Stimulated activated CD8-positive, alpha-beta memory T cell treated with anti-CD3 and anti-CD28 coated beads, Interleukin-7, amount 100 ng/mL, for 1 hour (primary cell): ENCODE data around the gene UNC50.
"Not testable (repeated sequence)": the region's sequence is repeated elsewhere in the genome, so short reads cannot be mapped to it uniquely, and the experiment has no call there.

Source experiments
- DNase-seq, 2 donors: peaks; one replicate each; pipeline ENCODE4 v3.0.0-alpha.2; 2020; ENCODE audit warnings: low read depth in 2 of 2

Gene UNC50

DNA sequence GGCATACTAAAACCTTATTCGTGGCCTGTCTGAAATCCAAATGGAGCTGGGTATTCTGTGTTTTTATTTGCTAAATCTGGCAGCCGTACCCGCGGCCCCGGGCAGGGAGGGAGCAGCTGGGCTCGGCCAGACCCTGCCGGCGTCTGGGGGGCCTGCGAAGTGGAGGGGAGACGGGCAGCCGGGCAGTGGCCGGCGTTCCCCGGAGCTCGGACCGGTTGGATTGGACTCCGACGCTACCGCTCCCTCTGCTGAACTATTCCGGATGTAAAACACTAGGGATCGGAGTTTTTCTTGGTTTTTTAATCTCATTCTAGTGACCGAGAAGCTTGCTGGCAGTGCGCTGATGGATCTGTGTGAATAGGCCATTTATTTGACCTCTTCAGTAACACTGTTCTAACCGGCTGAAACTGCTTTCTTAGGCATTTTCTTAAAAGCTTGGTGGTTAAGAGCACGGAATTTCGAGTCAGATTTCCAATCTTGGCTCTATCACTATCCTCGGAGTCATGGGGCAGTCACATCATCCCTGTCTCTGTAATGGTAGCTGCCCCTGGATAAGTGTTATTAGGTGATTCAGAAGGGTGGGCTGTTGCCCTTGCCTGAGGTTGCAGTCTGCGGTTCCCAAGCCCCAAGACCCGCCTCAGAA, 694 bp downstream of the UNC50 start:
- no peak for DNase-seq

DNA sequence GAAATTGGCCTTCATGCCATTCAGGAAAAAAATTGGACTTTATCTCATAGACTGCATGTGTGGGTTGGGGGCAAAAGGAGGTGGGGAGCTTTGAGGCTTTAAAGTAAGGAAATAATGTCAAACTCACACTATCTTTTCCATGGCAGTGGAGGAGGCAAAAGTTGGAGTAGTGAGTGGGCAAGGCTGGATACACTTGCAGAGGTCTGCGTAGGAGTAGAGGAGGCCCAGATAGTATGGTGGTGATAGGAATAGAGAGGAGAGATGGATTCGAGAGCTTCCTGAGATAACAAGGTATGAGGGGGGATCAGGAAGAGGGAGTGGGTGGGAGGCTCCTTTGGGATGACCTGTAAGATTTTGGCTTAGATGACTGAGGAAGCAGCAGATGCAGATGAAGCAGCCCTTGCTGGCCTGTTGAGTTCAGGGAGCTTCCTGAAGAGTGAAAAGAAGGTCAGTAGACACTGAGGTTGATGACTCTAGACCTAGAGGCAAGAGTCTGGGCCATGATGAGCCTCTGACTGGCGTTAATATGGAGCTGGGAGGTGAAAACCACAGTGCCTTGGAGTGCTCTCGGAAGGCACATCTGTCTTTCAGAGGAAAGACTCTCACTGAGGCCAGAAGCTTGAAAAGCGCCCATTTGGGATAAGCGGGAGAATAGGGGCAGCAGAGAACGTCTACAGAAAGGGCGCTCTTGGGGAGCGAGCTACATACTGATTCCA, 5.8 kb downstream of the UNC50 start:
- no peak for DNase-seq

DNA sequence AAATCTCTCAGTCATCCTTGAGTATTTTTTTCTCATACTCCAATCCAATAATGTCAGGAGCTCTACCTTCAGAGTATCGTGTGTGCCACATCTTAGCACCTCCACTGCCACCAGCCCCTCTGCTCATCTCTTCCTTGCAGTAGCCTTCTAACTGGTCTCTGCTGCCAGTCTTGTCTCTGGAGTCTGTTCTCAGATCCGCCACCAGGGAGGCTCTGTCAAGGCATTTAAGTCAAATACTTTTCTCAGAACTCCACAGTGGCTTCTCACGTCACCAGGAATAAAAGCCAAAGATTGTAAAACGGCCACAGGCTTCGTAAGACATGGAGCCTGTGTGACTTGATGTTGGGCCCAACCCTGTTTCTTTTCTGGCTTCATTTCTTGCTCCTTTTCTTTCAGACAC, 7.1 kb downstream of the UNC50 start:
- no peak for DNase-seq

DNA sequence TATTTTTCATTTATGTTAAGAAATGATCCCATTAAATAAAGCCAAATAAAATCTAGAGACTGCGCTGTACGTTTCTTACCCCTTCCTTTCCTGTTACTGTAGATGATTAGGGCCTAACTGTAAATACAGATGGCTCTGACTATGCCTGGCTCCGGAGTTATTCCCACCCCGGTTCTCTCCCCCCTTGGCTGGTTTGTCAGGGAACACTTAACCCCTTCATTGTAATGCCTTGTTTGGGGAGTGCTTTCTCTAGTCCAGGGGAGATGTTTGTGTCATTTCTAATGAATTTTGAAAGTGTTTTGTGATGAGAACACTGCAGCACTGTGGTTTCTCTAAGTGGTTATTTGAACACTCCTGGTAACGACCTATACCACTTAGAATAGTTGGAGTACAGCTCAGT, 8.8 kb downstream of the UNC50 start:
- DNase-seq, result no peak

DNA sequence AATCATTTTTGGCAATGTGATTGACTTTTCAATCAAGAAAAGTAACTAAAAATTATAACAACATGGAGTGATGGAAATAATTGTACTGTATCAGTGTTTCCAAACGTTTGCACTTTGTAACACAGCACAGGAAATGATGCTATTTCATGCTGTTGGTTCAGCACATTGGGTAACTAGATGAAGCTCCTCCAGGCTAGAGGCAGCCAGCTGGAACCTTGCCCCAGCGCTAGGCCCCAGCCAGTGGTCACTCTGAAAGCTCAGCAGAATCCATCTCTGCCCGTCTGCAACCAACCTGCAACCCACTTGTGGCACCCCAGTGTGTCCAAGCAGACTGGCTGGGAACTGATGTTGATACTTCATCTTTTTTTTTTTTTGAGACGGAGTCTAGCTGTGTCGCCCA, 15.3 kb downstream of the UNC50 start:
- no peak for DNase-seq

DNA sequence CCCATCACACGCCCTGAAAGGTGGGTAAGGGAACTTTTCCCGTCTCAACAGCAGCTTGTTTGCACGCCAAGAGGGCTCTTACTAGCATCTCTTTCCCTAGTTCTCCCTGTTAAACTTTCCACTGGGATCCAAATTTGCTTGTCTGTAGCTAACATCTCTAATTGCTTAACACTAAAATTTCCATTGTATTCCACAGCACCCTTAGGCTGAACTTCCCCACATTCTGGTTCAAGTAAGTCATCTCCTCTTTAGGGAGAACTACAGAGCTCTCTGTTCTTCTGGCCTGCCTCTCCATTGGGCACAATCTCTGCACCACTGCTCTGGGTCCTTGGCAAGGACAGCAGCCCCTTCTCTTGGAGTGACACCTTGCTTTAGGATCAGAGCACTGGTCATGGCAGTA, 24.0 kb downstream of the UNC50 start:
- DNase-seq, result no peak

DNA sequence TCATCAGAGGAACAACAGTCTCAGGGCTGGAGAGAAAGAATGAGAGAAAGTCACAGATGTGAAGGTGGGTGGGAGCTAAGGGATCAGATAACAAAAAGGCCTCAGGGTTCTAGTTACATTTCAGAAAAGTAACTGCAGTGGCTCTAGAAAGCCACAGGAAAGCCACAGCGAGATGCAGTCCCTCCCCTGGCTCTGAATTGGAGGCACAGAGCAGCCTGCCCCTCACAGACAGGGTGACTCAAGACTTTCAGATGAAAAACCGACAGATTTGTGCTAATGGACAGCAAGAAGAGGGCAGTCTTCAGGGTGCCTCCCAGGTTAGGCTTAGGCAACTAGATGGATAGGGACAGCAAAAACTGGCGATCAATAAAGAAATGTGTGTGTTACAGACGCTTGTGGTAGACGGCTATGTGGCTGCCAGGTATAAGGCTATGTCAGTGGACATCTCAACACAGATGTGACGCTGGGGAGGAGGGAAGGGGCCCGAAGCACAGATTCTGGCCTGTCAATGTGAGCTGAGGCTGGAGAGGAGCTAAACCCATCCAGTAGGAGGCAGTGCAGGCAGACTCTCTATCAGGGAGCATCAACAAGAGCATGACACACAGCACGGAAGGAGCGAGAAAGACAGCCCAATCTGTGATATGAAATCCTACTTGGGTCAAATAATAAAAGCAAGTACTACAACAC, 26.2 kb downstream of the UNC50 start:
- DNase-seq, result no peak

DNA sequence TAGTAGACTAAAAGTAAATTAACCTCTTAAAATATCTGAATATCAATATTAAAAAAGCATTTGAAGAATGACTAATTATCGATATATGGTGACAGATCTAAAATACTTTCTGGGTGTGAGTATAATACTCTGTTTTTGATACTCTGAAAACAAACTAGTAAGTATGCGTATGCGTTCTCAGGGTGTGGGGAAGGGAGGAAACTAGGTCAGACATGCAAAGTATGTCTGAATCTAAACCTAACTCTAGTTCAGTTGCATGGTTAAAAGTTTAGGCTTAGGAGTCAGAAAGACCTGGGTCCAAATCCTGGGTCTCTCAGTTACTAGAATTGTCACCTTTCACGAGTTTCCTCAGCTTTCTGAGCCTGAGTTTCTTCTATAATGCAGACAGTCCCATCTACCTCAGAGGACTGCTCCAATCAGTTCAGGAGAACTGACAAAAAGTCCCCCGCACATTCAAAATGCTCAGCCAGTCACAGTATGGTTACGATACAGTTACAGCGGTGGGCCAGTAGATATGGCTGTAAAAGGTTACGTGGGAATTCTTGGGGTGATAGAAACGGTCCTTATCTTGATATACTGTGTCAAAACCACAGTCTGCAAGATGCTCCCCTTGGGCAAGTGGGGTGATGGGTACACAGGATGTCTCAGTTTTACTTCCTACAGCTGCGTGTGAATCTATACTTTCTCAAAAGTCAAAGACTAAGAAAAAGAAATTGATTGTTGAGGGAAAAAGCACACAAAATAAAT, 29.2 kb downstream of the UNC50 start:
- DNase-seq, result no peak

DNA sequence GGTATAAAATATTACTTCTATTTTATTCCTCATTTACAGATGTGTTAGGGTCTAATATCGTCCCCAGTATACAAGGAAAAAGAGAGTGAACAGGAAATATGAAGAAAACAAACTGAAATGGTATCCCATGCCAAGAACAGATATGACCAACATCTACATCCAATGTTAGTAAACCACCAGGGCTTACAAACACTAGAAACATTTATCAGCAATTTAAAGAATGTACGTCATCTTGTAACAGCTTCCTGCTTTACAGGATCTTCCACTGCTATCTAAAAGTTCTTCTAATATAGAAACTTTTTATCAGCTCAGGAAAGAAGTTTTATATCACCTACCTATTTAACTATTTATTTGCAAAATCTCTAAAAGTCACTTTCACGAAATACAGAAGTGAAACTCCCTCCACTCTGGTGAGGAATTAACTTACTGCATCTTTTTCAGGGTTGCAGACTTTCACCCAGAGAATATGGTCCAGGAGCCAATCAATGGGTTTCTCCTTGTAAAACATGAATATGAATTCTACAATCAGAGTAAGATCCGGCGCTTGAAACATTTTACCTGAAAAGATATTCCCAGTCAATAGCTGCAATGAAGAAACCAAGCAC, 35.2 kb downstream of the UNC50 start:
- no peak for DNase-seq

DNA sequence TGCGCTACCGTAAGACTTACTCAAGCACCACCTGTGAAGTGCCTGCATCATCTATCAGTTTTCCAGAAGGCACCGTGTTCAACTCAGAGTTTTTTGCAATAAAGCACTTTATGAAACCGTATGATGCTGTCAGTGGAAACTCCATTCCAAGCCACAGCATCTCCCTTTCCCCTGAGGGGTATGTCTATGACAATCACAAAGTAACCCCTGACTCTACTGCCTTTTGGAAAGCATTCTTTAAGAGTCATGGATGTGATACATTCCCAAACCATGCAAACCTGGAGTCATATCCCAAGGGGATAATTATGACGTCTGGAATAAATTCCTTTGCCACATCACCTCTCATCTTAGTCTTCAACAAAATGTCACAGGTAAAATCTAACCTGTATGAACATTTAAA, 39.2 kb downstream of the UNC50 start:
- DNase-seq, result no peak

DNA sequence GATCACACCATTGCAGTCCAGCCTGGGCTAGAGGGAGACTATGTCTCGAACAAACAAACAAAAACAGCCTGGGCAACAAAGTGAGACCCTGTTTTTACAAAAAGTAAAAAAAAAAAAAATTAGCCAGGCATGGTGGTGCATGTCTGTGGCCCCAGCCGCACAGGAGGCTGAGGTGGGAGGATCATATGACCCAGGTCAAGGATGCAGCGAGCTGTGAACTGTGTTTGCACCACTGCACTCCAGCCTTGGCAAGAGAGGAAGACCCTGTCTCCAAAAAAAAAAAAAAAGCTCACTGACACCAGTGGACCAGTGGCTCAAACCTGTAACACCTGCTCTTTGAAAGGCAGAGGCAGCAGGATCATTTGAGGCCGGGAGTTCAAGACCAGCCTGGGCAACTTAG, 40.1 kb downstream of the UNC50 start:
- no peak for DNase-seq

DNA sequence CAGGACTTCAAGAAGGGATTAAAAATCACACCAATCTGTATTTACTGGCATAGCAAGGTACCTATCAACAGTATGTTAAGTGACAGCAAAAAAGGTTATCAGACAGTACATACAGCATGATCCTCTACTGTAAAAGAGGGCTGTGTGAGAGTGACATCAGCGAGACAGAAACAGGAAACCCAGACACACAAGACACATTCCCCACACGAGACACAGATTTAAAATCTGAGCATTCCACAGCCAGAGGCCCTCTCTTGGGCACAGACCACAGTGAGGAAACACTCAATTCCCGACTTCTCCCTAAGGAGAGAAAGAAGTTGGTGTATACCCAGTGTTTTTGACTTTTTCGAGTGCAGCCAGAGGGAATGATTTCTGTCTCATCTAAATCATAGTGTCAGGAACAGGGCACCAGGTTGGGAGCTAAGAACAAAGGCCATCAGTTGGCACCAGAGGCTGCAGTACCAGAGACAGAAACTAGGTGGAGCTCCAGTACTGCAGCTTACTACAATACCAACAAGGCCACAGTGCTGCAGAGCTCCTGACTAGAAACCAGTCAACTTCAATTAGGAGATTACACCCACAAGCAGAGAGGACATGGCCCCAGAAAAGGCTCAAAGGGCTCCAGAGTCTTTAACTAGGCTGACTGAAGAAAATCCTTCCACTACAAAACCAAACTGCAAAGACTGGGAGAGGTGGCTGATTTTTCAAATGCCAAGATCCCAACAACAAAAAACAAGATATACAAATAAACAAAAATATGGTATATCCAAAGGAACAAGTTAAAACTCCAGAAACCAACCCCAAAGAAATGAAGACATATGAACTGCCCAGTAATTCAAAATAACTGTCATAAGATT, 41.0 kb downstream of the UNC50 start:
- peak; percentile 57 to 78 for DNase-seq

DNA sequence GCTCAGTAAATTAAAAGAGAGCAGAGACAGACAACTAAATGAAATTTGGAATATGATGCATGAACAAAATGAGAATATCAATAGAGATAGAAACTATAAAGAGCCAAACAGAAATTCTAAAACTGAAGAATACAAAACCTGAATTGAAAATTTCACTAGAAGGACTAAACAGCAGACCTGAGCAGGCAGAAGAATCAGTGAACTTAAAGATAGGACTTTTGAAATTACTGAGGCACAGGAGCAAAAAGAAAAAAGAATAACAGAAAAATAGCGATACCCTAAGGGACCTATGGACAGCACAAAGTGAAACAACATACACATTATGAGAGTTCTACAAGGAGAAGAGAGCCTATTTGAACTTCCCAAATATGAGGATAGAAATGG, 41.6 kb downstream of the UNC50 start:
- DNase-seq, result no peak

DNA sequence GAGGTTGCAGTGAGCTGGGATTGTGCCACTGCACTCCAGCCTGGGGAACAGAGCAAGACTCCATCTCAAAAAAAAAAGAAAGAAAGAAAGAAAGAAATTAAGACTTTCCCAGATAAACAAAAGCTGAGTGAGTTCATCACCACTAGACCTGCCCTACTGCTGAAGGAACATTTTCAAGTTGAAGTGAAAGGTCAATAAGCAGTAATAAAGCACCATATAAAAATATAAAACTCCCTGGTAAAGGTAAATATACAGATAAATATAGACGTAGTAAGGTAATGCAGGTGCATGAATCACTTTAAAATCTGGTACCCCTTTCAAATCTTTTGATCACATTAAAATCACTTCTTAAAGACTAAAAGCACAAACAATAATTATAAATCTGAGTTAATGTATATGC, 42.6 kb downstream of the UNC50 start:
- no peak for DNase-seq

DNA sequence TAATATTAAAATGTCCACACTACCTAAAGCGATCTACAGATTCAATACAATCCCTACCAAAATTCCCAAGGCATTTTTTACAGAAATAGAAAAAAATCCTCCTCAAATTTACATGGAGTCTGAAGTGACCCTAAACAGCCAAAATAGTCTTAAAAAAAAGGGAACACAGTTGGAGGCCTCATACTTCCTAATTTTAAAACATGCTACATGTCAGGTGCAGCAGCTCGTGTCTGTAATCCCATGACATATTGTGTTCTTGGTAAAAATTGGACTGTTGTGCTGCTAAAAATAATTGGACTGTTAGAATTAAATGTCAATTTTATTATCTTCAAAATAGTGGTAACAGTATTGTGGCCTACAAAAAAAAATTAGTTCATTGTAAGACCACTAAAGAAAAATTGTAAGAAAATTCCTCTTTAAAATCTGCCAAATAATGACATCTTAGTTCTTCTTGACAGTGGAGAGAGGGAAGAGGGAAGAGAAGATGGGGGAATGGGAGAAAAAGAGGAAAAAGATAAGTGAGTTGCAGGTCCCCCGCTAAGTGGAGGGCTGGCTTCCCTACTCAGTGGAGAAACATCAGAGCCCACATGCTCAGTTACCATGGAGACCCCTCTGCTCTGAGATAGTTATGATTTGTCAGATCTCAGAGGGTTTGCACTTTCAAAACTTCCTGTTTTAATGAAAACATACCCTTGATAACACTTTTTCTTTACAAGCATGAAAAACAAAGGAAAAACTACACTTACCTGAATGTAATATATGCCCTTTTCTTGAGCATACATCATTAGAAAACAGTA, 46.5 kb downstream of the UNC50 start:
- DNase-seq, result no peak

DNA sequence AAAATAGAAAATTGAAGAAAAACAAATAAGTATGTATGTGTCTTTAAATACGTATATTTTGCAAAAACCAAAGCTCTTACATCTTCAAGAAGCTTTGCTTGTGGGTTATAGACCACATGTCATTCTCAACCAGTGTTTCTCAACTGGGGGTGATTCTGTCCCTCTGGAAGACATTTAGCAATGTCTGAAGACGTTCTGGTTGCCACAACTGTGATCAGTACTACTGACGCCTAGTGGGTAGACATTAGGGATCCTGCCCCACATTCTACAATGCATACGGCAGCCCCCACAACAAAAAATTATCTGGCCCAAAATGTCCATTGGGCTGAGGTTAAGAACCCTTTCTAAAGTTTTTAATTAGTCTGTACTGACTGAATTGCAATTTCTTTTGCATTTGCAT, 48.4 kb downstream of the UNC50 start:
- DNase-seq, result no peak

DNA sequence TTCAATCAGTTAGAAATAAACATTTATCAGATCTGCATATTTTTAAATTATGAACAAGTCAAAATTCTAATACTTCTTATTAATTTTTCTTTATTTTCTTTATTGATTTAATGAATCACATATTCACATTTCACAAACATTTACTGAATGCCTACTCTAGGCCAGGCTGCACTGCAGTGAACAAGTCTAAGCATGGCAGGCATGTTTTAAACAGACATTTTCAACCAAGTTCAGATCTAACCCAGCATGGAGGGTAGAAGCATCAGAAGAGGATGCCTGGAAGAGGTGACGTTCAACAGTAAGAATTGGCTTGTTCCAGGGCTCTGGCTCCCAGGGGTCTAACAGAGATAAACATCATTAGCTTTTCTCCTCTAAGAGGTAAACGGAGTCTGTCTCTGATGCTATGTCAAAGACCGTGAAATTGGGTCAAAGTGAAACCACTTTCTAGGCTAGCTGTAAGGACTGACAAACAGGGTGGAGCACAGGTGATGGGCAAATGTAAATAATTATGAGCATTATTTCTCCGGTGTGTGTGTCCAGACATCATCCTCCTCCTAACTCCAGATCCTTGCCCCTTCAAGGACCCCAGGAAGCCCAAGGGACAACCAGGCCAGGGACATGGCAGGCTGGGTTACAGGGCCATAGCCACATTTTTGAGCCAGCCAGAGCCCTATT, 50.6 kb downstream of the UNC50 start:
- DNase-seq, result no peak

DNA sequence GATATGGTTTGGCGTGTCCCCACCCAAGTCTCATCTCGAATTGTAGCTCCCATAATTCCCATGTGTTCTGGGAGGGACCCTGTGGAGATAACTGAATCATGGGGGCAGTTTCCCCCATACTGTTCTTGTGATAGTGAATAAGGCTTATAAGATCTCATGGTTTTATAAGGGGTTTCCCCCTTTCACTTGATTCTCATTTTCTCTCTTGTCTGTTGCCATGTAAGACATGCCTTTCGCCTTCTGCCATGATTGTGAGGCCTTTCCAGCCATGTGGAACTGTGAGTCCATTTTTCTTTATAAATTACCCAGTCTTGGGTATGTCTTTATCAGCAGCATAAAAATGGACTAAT, 51.1 kb downstream of the UNC50 start:
- not testable (repeated sequence) for DNase-seq

DNA sequence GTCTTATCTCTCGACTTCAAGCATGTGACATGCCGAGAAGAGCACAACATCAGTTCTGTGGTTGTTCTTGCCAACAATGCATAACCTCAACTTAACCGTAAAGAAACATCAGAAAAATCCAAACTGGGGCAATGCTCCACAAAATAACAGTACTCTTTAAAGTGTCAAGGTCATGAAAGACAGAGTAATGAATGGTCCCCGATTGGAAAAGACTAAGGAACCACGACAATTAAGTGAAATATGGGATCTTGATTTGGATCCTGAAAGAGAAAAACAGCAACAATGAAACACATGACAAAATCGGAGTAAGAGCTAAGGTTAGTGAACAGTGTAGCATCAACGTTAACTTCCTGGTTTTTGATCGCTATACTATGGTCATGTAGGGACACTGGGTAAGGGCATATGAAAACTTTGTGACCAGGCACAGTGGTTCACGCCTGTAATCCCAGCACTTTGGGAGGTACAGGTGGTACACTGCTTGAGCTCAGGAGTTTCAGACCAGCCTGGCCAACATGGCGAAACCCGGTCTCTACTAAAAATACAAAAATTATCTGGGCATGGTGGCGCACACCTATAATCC, 55.2 kb downstream of the UNC50 start:
- no peak for DNase-seq

DNA sequence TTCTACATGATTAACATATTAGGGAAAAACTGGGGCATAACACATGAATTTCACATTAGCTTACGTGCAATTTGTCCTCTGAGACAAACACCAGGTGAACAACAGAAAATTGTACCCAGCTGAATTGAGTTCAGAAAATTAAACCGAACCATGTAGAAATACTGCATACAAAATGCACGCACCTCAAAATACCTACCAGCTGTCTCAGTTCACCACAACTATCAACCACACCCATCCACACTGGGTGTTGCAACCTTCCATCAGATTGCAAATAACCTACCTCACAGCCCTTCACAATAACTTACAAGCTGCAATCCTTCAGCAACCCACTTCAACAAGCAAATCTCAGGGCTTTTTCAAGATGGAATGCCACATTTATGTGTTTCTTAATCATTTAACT, 55.9 kb downstream of the UNC50 start:
- no peak for DNase-seq
